GM12875 (cell line): ENCODE measurements around the gene TBX4.
"Not testable (repeated sequence)": the region's sequence is repeated elsewhere in the genome, so short reads cannot be mapped to it uniquely, and the experiment has no call there.

Experiments
- H3K4me3 ChIP-seq: one replicate; pipeline ENCODE4 v1.5.1; 2011; ENCODE audit warnings: low read depth, low read length, control low read depth
- TF ChIP-seq, protein P1 (sequence below): IDR thresholded peaks from 2 replicates; pipeline ENCODE4 v1.5.1; 2011; ENCODE audit warnings: low read depth, mild to moderate bottlenecking, control low read depth, inconsistent platforms, low read length, moderate library complexity, borderline replicate concordance; ENCODE audit not compliant: insufficient read depth

TBX4 gene

DNA sequence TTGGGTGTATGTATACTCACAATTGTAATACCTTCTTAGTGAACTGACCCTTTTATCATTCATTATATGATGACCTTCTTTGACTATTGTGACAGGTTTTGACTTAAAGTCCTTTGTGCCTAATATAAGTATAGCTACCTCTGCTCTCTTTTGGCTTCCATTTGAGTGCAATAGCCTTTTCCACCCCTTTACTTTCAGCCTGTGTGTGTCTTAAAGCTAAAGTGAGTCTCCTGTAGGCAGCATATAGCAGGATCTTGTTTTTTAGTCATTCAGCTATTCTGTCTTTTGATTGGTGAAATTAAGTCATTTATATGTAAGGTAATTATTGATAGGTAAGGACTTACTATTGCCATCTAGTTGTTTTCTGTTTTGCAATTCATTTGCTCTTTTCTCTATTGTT, 15.9 kb upstream of the TBX4 start:
- no peak overlapping the region for H3K4me3 ChIP-seq
- TF ChIP-seq, protein P1, sequence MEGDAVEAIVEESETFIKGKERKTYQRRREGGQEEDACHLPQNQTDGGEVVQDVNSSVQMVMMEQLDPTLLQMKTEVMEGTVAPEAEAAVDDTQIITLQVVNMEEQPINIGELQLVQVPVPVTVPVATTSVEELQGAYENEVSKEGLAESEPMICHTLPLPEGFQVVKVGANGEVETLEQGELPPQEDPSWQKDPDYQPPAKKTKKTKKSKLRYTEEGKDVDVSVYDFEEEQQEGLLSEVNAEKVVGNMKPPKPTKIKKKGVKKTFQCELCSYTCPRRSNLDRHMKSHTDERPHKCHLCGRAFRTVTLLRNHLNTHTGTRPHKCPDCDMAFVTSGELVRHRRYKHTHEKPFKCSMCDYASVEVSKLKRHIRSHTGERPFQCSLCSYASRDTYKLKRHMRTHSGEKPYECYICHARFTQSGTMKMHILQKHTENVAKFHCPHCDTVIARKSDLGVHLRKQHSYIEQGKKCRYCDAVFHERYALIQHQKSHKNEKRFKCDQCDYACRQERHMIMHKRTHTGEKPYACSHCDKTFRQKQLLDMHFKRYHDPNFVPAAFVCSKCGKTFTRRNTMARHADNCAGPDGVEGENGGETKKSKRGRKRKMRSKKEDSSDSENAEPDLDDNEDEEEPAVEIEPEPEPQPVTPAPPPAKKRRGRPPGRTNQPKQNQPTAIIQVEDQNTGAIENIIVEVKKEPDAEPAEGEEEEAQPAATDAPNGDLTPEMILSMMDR = no peak

DNA sequence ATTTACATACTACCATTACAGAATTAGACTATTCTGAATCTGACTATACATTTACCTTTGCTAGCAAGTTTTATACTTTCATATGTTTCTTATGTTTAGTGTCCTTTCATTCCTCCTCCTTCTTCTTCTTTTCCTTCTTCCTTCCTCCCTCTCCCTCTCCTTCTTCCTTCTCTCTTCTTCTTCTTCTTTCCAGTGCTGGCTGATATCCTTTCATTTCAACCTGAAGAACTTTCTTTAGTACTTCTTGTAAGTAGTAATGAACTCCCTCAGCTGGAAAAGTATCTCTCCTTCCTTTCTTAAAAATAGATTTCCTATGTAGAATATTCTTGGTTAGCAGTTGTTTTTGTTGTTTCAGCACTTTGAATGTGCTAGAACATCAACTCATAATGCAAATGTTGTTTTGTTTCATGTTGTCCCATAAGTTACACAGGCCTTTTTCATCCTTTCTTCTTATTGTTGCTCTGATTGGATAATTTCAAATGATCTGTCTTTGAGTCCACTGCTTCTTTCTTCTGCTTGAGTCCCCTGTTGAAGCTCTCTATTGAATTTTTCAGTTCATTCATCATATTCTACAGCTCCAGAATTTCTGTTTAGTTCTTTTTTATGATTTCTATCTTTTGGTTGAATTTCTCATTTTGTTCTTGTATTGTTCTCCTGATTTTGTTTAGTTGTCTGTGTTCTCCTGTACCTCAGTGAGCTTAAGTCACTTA, 15.1 kb upstream of the TBX4 start:
- no peak overlapping the region for H3K4me3 ChIP-seq
- TF ChIP-seq, protein P1 = no peak

DNA sequence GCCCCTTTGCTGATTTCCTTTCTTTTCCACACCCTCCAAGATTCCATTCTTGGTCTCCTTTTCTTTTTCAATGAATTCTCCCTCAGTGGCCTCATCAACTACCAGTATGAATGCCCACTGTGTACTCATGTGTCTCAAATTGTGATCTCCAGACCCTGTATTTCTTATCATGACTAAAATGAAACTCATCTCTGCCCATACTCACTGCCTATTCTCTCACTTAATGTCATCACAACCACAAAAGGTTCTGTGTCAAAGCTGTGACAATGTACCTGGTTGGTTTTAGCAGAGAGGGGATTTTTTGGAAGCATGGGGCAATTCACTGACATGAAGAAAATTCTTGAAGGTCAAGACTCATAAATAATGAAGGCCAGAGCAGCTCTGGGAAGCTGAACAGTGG, 11.5 kb upstream of the TBX4 start:
- H3K4me3 ChIP-seq = no peak overlapping the region
- TF ChIP-seq, protein P1 = no peak

DNA sequence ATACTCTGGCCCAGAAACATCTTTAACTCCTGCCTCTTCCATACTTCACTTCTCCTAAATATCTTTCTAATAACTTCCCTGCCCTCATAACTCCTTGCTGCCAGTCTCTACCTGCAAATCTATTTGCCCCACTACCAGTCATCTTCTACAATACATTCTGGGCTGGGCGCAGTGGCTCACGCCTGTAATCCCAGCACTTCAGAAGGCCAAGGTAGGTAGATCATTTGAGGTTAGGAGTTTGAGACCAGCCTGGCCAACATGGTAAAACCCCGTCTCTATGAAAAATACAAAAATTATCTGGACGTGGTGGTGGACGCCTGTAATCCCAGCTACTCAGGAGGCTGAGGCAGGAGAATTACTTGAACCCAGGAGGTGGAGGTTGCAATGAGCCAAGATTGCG, 10.7 kb upstream of the TBX4 start:
- H3K4me3 ChIP-seq = not testable (repeated sequence)

DNA sequence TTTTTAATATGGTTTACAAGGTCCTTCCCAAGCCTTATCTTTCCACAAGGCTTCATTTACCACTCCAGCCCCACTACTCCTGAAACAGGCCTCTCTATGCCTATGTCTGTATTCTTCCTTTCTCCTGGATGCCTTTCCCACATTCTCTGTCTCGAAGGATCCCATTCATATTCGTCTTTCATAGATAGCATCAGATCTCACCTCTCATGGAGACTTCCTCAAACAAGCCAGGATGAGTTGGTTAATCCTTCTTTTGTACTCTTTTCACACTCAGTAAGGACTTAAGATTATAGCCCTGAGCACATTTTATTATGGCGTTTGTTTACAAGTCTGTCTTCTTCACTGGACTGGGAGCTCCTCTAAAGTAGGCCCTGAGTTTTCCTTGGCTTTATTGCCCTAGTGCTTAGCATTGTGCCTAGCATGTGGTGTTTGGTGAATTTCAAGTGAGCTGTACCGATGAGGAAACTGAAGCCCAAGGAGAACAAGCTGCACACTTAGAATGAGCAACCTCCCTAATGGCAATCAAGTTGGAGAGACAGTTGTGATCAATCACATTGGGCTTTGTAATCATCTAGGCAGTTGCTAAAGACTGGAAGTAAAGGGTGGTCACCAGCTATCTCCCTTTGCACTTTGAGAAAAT, 10.0 kb upstream of the TBX4 start:
- TF ChIP-seq, protein P1 = no peak

DNA sequence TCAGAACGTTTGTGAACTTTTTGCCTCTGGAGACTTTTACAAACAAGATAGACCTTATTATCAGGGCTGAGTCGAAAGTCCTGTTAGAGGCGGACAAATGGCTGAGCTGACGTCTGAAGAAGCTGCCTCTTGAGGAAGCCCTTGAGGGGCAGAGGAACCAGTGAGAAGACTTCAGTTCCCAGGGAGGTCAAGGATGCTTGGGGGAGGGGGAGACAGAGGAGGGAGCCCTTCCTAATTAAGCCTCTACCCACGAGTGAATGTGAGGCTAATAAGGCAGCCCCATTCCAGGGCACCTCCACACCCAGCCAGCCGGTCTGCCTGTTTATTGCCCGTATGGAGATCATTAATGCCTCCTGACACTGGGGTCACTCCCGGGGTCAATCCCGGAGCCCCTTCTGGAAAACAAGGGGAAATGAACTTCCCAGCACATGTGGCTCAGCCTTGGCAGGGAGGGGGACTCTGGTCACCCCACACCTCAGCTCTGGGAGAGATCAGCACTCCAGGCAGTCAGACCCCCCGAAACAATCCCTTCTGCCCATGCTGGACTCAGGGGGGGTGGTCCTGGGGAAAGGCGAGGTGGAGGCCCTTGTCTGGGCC, 9.2 kb upstream of the TBX4 start:
- no peak overlapping the region for H3K4me3 ChIP-seq
- TF ChIP-seq, protein P1 = no peak

More for the DNA sequence above, 10.0 kb upstream of the TBX4 start:
- no peak overlapping the region for H3K4me3 ChIP-seq

DNA sequence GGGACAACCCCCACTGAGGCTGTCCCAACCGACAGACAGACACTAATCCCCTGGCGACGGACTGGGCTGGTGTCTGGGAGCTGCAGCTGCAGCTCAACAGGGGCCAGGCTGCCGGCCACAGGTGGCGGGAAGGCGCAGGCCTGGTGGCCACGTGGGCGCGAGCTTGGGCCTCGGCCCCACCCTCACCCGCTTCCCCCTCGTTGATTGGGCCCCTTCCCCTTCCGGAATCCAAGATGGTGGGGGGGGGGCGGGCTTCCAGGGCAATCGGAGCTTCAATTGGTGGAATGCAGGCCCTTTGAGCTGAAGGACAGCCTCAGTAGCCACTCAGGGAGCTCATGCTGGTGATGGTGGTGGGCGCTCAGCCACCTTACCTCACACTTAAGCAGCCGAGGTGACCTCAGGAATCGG, 8.7 kb upstream of the TBX4 start:
- no peak overlapping the region for H3K4me3 ChIP-seq
- TF ChIP-seq, protein P1 = no peak
